HG03575 (cell line): ENCODE data around the gene SHH.
"Not testable (repeated sequence)": the region's sequence is repeated elsewhere in the genome, so short reads cannot be mapped to it uniquely, and the experiment has no call there.

Source experiments
- ATAC-seq: cut with Tn5 transposase; IDR thresholded peaks from one replicate; pipeline ENCODE4 v1.9.1; 2021; ENCODE audit not compliant: unreplicated experiment, insufficient number of reproducible peaks, low FRiP score; ENCODE audit errors: extremely low read depth

Gene SHH

DNA sequence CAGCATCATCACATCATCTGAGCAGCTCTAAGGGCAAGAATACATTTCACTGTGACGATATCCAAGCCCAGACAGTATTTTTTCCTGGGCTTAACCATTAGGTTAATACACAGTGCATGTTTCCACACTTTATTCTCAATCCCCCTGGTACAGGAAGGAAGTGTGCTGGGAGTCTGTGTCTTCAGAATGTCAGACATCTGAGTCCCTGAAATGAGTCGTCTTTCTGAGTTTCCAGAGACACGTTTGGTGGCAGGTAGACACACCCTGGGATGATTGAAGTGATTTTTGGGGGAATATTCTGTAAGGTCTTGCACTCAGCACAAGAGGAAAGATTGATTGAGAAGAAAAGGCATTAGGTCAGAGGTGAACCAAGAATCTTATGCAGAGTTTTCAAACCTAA is 13.1 kb upstream of the SHH start:
- no peak for ATAC-seq

DNA sequence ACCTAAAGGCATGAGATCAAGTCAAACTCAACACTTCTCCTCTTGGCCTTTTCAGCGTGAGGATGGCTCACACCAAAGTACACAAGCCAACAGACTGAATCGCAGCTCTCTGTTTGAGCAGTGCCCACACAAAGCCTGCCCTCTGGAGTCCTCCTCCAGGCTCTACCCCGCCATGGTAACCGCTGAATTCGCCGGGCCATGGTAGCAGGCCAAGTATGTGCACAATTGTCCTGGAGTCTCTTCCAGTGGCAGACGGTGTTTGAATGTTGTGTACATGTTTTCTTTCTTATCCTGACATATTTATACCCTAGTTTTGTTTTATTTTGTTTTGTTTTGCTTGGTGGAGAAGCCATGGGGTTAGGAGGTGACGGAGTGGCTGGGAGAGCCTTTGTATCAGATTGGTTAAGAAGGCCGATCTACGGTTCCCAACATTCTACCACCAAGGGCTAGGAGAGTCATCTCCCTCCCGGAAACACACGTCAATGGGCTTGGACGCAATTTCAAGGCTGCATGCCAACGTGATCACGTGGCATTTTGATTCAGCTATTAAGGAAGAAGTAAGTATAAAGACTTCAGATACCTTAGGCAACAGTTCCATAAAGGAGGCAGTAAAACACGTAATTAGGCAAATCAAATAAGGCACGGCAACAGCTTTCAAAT is 12.1 kb upstream of the SHH start:
- no peak for ATAC-seq

DNA sequence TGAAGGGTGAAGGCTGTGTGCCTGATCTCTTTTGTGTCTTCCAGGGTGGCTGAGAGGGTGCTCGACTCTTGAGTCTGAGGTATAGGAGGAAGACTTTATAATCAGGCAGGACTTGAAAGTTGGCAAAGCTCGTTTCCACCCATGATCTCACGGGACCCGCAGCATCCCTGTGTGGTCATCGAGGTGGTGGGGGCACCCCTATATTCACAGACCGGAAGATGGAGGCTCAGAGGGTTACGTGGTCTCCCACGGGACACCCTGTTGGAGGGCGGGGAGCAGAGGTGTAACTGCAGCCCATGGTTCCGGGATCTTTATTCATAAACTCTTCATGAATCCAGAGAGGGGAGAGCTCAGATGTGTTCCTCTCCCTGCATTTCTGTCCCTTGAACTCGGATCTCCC is 9.6 kb upstream of the SHH start:
- no peak for ATAC-seq

DNA sequence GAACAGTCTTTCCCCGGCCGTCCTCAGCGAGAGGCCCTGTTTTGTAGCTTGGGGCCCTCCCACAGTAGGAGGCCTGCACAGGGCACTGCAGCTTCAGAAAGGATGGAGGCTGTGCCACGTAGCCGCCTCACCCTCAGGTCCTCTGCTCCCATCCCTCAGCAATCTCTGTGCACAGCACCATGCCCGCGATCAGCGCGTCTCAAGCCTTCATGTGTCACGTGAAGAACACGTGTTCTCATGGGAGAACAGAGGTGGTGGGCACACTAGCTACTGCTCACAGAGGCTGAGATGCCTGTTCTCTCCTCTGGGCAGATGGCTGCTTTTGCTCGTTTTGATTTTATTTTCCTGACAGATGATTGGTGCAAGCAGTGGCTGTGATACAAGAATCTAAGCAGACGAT is 8.5 kb upstream of the SHH start:
- ATAC-seq: no peak

DNA sequence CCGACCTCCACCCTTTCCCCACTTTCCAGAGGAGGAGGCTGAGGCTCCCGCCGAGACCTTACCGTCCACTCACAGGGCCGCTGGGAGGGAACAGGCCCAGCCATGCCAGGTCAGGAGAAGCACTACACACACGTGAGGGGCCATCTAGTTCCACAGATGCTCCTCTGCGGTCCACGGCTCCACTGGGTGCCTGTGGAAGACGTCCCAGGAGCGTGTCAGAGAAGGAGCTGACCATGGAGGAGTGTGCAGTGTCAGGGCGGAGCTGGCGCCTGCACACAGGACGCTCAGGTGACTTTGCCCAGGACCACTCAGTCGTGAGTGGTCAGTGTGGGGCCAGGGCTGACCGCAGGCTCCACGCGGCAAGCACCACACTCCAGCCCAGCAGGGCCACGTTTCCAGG is 8.0 kb upstream of the SHH start:
- ATAC-seq: no peak

DNA sequence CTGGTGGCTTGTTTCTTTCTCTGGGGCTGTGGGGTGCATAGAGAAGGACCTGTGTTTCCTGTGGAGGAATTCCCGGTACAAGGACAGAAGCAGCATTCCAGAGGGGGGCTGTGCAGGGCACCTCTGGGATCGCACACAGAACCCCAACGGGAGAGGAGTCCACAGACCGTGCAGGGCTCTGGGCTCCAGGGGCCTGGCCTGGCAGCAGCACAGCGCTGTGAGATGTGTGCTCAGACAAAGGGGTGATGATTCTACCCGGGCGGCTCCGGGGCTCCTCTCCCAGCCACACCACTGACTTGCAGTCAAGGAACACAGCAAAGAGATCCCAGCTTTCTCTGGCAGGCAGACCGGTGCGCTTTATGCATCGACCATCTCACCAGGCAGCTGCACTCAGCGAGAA is 6.9 kb upstream of the SHH start:
- ATAC-seq: no peak

DNA sequence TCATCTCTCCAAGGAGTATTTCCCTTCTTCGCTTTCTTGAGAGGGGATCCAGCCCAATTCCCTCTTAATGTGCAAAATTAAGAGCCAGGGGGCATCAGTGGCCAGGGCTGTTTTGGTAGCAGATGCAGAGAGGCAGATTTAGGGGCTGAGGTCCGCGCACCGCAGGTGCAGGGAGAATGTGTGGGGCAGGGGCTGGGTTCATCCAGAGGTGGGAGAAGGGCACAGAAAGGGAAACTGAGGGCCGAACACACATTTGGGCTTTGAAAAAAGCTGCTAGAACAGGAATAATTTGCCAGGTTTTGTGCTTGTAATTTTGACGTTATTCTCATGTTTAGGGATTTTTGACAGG is 6.5 kb upstream of the SHH start:
- no peak for ATAC-seq

DNA sequence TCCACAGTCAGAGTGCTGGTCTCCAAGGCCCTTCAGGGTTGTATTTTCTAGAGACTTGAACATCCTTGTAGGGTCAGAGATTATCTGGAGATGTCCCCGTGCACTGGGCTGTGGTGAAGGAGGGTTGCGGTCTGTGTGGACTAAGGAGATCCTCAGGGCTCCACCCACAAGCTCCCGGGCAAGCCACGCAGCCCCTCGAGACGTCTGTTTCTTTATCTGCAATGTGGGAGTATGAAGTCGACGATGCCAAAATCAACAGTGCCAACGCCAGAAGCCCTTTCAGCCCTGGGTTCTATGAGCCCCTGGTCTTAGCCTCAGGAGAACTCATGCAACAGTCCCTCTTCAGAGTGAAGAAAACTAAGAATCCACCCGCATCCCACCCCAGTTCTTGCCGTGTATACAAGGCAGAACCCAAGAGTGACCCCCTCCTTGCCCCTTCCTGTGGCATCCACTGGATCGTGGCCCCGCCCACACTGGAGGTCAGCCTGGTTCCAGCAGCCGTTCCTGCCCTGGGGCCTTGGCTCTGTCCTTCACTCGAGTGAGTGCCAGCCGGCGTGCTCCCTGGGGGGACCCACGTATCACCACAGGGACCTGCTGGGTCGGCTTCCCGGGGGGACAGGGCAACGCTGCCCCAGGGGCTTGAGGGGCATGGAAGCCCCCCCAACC is 6.0 kb upstream of the SHH start:
- ATAC-seq: no peak

DNA sequence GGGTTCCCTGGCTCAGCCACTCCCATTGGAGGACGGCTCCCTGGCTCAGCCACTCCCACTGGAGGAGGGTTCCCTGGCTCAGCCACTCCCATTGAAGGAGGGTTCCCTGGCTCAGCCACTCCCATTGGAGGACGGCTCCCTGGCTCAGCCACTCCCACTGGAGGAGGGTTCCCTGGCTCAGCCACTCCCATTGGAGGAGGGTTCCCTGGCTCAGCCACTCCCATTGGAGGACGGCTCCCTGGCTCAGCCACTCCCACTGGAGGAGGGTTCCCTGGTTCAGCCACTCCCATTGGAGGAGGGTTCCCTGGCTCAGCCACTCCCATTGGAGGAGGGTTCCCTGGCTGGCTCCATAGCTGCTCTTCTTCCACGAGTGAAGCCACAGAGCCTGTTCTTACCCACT is 5.3 kb upstream of the SHH start:
- not testable (repeated sequence) for ATAC-seq

DNA sequence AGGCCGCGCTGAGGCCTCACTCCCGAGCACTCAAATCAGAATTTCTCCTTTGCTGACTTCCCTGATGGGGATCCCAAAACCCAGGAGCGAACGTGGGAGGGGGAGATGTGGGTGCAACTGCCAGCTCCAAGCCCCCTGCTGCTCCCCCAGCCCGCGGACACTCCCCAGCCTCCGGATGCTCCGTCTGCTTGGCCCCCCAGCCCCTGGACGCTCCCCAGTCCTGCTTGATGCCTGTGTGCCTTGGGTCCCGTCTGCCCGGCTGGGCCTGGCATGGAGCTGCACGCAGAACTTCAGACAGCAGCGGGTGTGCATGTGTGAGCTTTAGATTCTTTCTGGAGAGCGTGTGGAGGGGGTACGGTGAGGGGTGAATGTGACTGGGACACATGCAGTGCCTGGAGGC is 4.7 kb upstream of the SHH start:
- no peak for ATAC-seq

DNA sequence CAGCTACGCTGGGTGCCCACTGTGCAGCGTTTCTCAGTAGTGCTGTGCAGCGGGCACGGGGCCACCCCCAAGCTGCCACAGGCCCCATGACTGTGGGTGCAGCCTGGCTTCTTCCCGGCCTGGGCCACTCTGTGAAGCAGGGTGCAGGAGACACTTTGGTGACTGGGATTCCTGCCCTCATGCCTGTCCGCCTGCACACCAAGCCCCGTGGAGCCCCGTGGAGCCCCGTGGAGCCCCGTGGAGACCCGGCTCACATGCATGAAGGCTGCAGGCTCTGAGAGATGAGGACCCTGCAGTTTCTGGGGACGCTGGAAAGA is 3.9 kb upstream of the SHH start:
- no peak for ATAC-seq

DNA sequence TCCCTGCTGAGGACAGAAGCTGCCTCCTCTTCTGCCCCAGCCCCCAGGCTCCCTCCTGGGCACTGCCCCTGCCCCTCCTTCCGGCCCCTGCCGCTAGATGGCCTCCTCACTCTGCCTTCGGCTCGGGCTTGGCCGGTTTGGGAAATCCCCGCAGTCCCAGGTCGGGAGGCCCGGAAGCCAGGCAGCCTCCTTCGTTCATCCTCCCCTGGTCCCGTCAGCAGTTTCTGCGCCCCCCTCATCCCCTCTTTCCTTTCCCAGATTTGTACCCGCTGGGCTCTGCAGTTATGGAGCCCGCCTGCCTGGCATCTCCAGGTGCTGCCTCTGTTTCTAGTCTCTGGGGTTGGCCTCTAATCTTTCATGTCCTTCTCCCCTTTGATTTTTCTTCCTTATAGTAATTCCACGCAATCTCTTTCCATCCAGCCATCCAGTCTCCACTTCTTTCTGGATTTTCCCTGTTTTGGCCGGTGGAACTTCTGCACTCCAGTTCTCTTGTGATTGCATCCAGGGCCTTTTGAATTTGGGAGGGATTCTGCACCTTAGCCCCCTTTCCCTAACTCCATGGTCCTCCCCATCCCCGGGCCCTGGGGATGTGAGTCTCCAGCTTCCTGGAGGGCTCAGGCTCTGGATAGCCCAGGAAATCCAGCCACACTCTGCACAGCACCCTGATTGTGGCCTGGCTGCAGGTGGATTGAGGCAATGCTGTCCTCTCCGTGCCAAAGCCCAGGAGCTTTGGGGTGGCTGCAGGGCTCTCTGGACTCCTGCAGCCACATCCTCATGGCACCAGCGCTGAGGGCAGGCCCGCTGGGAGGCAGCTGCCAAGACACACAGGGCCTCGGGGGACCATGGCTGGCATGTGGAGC is 3.3 kb upstream of the SHH start:
- no peak for ATAC-seq

DNA sequence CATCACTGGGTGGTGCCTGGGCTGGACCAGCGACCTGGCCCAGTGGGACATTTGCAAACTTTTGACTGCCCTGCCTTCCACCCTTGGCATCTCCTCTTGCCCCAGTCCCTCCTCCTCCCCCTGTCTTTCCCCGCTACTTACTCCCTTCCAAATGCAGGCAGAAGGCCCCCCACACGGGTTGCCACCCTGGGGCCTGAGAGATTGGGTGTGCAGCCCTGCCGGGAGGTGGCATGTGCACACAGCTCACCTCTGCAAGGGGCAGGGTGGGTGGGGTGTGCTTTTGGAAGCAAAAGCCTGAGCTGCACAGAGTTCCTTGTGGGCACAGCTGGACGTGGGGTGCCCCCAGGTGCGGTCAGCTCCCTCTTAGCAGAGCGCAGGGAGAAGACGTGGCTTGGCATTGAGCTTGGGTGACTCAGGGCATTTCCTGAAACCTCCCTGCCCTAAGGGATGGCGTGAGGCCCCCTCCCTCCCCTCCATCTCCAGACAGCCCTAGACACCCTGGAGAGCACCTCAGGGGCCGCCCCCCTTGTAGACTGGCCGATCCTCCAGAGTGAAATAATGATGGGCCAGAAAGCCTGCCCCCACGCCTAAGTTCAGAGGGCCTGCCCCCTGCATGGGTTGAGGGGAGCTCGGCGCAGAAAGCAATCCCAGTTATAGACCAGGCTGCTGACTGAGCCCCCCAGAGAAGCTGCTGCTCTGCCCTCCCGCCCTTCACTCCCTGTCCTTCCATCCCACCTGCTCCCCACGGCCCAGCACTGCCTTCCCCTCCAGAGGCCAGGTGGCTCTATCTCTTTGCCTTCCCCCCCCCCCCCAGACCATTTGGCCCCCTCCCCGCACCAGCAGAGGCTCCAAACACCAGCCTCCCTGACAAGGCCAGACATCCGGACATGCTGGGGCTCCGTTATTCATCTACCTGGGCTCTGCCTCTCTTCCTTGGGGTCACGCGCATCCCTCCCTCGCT is 2.3 kb upstream of the SHH start:
- ATAC-seq: no peak

DNA sequence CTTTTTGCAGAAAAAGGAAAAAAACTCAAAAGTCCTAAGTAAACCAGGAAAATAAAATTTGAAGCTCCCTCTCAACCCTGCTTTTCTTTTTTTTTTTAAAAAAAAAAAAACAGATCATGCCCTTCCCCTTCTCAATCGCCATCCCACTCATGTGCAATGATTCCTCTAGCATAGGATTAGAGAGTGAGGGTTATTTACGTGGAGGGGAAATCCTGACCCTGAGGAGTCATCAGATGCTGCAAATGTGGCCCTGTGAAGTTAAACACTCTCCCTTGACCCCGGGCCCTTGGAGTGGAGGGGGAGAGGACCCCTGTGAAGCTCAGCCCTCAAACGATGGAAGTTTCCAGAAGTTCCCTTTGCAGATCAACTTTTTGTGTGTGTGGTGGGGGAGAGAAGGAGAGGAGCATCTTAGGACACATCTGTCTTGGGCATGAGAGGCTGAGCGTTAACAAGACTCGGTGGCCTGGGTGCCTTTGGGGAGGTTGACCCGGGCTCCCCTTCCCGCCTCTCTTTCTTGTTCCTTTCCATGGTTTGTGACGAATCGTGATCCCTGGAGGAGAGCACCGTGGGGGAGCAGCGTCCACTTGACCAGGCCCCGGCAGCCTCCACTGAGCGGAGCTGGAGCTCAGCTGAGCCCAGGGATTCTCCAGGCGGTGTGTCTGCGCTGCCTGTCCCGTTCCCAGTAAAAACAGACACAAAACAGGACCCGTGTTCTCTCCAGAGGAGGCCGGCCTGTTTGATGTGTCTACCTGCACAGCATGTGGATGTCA is 1.5 kb upstream of the SHH start:
- ATAC-seq: no peak

DNA sequence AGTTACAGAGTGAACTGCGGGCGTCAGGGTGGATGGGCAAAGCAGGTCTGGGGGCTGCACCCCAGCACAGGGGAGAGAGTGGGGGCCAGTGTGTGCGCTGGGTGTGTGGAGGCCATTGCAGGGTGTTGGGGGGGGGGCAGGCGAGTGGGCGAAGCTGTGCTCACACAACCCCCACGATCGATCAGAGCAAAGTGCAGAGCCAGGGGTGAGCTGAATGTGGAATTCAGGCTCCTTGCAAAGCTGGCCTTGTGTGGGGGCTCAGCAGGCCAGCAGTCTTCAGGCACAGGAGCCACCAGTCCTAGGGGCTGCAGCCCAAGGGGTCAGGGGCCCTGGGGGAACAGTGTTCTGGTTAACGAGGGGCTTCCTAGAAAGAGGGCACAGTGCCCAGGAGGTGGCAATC is 862 bp upstream of the SHH start:
- no peak for ATAC-seq

DNA sequence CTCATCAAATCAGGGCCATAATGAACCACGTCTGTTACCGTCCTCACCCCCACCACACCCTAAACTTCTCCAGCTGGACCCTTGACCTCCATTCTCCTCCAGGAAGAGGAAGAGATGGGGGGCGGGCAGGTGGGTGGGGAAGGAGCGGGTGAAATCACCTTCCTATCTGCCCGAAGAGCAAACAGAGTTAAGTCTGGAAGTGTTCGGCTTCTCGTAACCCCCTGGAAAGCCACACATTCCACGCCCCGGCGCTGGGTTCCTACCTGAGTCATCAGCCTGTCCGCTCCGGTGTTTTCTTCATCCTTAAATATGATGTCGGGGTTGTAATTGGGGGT is 736 bp downstream of the SHH start:
- no peak for ATAC-seq

DNA sequence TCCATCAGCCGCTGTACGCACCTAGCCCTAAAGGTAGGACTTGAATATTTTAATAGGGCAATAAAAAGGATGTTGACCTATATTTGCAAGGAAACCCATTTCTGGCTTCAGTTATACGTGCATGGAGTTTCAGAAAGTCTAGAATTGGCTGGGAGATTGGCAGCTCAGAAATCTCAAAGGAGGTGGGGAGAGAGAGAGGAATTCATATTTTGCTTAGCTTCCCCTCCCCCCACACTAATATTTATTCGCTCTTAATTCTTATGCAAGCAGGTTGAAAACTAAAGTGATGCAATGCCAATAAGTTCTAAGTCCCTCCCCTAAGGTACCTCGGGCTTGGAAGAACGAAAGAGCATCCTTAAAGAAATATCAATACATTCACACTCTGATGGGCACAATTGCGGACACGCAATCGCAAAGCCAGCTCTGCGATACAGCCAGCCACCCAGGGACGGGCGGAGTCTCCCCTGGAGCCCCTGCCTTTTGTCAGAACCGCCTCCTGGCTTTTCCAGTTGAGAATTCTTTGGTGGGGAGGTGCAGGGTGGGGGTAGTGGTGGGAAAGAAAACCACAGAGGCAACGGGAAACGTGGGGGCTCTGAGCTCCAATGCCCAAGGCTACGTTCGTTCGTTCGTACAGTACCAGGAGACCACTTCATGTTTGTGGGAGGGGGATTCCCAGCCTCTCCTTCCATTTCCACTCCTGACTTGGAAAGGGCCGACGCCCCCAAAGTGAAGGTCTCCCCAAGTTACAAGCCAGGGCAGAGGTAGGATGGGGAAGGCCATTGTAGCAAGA is 1.3 kb downstream of the SHH start:
- no peak for ATAC-seq
